HEK293 (cell line): Measurements from ENCODE around the gene KCNB1.

Experiments
- CTCF ChIA-PET: fragments of 350-600 bp; formaldehyde crosslinking; extraction: SDS; loops from one replicate; lab custom pipeline; 2021; ENCODE audit warnings: antibody characterized with exemption; lab: Yijun Ruan, JAX
- POLR2A ChIA-PET: fragments of 300-600 bp; formaldehyde crosslinking; extraction: SDS; loops from one replicate; lab custom pipeline; 2020; ENCODE audit warnings: antibody characterized with exemption, inconsistent platforms; lab: Yijun Ruan, JAX
- H3K27ac ChIP-seq: fragments of 200-500 bp; sonication (Bioruptor generic); 2 replicates; pipeline ENCODE4 v1.5.1; 2014; ENCODE audit warnings: low read depth, low read length, control low read depth, inconsistent platforms; ENCODE audit errors: extremely low read depth
- H3K36me3 ChIP-seq, 2 experiments: fragments of 200-500 bp in 1 of 2; sonication (Bioruptor generic) in 1 of 2; 1 replicate in 1 of 2; 2 replicates in 1 of 2; pipeline ENCODE4 v1.5.1; 2014 to 2017; ENCODE audit warnings: inconsistent platforms in 2 of 2, low read length in 2 of 2; ENCODE audit not compliant: control insufficient read depth in 2 of 2, insufficient read depth in 1 of 2
- H3K4me1 ChIP-seq: fragments of 200-500 bp; sonication (Bioruptor generic); 2 replicates; pipeline ENCODE4 v1.5.1; 2014; ENCODE audit warnings: mild to moderate bottlenecking, low read length, inconsistent platforms; ENCODE audit not compliant: control insufficient read depth, insufficient read depth
- H3K4me3 ChIP-seq: 2 replicates; pipeline ENCODE4 v1.5.1; 2011; ENCODE audit warnings: low read depth, mild to moderate bottlenecking, control low read depth, low read length, moderate library complexity
- H3K9me3 ChIP-seq: fragments of 200-500 bp; sonication (Bioruptor generic); 2 replicates; pipeline ENCODE4 v1.5.1; 2014; ENCODE audit warnings: low read depth, low read length, inconsistent platforms; ENCODE audit not compliant: control insufficient read depth, insufficient read depth
- REPIN1 ChIP-seq: fragments of 450-650 bp; formaldehyde crosslinking; IDR thresholded peaks from 2 replicates; pipeline ENCODE4 v1.5.1; 2017; ENCODE audit warnings: missing biosample characterization, missing genetic modification characterization, low read depth
- SCRT2 ChIP-seq: fragments of 450-650 bp; formaldehyde crosslinking; IDR thresholded peaks from 2 replicates; pipeline ENCODE4 v1.5.1; 2016; ENCODE audit warnings: missing biosample characterization, missing genetic modification characterization
- TRIM28 ChIP-seq: IDR thresholded peaks from 2 replicates; pipeline ENCODE4 v1.6.1; 2011; ENCODE audit warnings: low read length, control low read depth, borderline replicate concordance
- ZBTB7A ChIP-seq: fragments of 450-650 bp; formaldehyde crosslinking; IDR thresholded peaks from 2 replicates; pipeline ENCODE4 v1.5.1; 2016; ENCODE audit warnings: low read depth, missing biosample characterization, missing genetic modification characterization
- ZNF10 ChIP-seq: fragments of 450-650 bp; formaldehyde crosslinking; IDR thresholded peaks from 2 replicates; pipeline ENCODE4 v1.5.1; 2017; ENCODE audit warnings: missing biosample characterization, missing genetic modification characterization
- ZNF114 ChIP-seq: fragments of 450-650 bp; formaldehyde crosslinking; IDR thresholded peaks from 2 replicates; pipeline ENCODE4 v1.5.0; 2017; ENCODE audit warnings: missing biosample characterization, missing genetic modification characterization
- ZNF140 ChIP-seq: fragments of 450-650 bp; formaldehyde crosslinking; IDR thresholded peaks from 2 replicates; pipeline ENCODE4 v1.5.1; 2016; ENCODE audit warnings: missing biosample characterization, missing genetic modification characterization
- ZNF311 ChIP-seq: fragments of 450-650 bp; formaldehyde crosslinking; IDR thresholded peaks from 2 replicates; pipeline ENCODE4 v1.5.1; 2017; ENCODE audit warnings: missing biosample characterization, missing genetic modification characterization, borderline replicate concordance
- ZNF37A ChIP-seq: fragments of 450-650 bp; IDR thresholded peaks from 2 replicates; pipeline ENCODE4 v1.5.1; 2018; ENCODE audit warnings: missing biosample characterization, missing genetic modification characterization
- ZNF571 ChIP-seq: fragments of 450-650 bp; formaldehyde crosslinking; IDR thresholded peaks from 2 replicates; pipeline ENCODE4 v1.5.0; 2017; ENCODE audit warnings: missing biosample characterization, missing genetic modification characterization
- ZNF600 ChIP-seq: fragments of 450-650 bp; formaldehyde crosslinking; IDR thresholded peaks from 2 replicates; pipeline ENCODE4 v1.5.1; 2016; ENCODE audit warnings: missing biosample characterization, missing genetic modification characterization
- ZNF623 ChIP-seq: fragments of 450-650 bp; formaldehyde crosslinking; IDR thresholded peaks from 2 replicates; pipeline ENCODE4 v1.5.1; 2016; ENCODE audit warnings: missing biosample characterization, missing genetic modification characterization
- ZNF664 ChIP-seq: fragments of 450-650 bp; formaldehyde crosslinking; IDR thresholded peaks from 2 replicates; pipeline ENCODE4 v1.5.1; 2016; ENCODE audit warnings: missing biosample characterization, missing genetic modification characterization
- ZNF776 ChIP-seq: fragments of 450-650 bp; formaldehyde crosslinking; IDR thresholded peaks from 2 replicates; pipeline ENCODE4 v1.5.0; 2017; ENCODE audit warnings: missing biosample characterization, missing genetic modification characterization, borderline replicate concordance
- TF ChIP-seq, protein P1 (sequence below): fragments of 450-650 bp; formaldehyde crosslinking; IDR thresholded peaks from 2 replicates; pipeline ENCODE4 v1.5.1; 2017; ENCODE audit warnings: missing biosample characterization, missing genetic modification characterization
- TF ChIP-seq, protein P2 (sequence below): fragments of 450-650 bp; formaldehyde crosslinking; IDR thresholded peaks from 2 replicates; pipeline ENCODE4 v1.5.1; 2016; ENCODE audit warnings: missing biosample characterization, missing genetic modification characterization, borderline replicate concordance
- TF ChIP-seq, protein P3 (sequence below): fragments of 450-650 bp; formaldehyde crosslinking; IDR thresholded peaks from 2 replicates; pipeline ENCODE4 v1.5.0; 2017; ENCODE audit warnings: missing biosample characterization, missing genetic modification characterization, borderline replicate concordance
- TF ChIP-seq, protein P4 (sequence below): fragments of 450-650 bp; formaldehyde crosslinking; IDR thresholded peaks from 2 replicates; pipeline ENCODE4 v1.5.1; 2016; ENCODE audit warnings: missing biosample characterization, missing genetic modification characterization

The KCNB1 gene

DNA sequence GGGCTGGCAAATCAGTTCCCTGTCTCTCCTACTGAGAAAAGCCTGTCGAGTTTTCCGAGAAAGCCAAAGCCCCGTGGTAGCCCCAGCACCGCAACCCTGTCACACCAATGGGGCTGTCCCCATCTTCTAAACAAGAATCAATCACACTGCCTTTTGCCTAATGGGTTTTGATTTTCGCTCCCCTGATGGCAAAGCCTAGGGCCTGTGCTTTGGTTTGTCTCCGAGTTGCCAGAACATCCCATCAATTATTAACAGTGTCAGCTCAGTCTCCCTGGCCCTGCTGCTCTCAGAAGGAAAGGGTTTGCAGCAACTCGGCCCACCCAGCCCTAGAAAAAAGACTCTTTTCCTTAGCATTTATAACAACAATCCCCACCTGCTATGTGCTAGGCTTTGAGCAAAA lies 4.2 kb downstream of the KCNB1 start:
- TF ChIP-seq ZNF114, result no peak
- no peak for TF ChIP-seq ZBTB7A (tag by site-specific recombination)
- TF ChIP-seq ZNF37A (tag by site-specific recombination), result no peak
- no peak for TF ChIP-seq ZNF664
- TF ChIP-seq ZNF10 (tag by site-specific recombination), result no peak
- TF ChIP-seq, protein P1, sequence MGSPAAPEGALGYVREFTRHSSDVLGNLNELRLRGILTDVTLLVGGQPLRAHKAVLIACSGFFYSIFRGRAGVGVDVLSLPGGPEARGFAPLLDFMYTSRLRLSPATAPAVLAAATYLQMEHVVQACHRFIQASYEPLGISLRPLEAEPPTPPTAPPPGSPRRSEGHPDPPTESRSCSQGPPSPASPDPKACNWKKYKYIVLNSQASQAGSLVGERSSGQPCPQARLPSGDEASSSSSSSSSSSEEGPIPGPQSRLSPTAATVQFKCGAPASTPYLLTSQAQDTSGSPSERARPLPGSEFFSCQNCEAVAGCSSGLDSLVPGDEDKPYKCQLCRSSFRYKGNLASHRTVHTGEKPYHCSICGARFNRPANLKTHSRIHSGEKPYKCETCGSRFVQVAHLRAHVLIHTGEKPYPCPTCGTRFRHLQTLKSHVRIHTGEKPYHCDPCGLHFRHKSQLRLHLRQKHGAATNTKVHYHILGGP, result no peak
- no peak for TF ChIP-seq ZNF623
- CTCF ChIA-PET, result interaction anchor here (0.5 to 1.7 kb wide), 3 partner anchors 134 to 148 kb away, joined by 3 to 6 read pairs (median 3); no protein-coding TSS in a partner anchor
- Histone ChIP-seq H3K4me3 (no peak overlapping the region), H3K4me1 (0 out of 2 replicates have a peak, but pooled peaks cover 4% of the 10 kb centered on the region), H3K36me3 (no peaks in the 10 kb centered on the region), H3K9me3 (no peaks in the 10 kb centered on the region), H3K27ac (no peak overlapping the region)
- POLR2A ChIA-PET, result interaction anchor here (0.6 kb wide), 1 partner anchor 27 kb away, joined by 4 read pairs; no protein-coding TSS in a partner anchor

DNA sequence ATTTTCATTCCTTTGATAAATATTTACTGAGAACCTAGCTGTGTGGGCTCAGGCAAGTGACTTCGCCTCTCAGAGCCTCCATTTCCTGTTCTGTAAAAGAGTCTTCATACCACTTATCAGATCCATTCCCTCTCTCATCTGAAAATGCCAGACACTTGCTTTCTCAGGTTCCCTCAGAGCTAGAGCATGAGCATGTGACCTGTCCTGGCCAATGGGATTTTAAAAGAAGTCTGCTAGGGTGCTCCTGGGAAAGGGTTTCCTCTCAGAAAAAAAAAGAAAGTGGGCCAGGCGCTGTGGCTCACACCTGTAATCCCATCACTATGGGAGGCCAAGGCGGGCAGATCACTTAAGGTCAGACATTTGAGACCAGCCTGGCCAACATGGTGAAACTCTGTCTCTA lies 5.3 kb downstream of the KCNB1 start:
- Histone ChIP-seq H3K9me3 (no peaks in the 10 kb centered on the region), H3K4me3 (no peak overlapping the region), H3K4me1 (no peaks in the 10 kb centered on the region), H3K27ac (no peak overlapping the region), H3K36me3 (no peaks in the 10 kb centered on the region)
- ChIA-PET POLR2A (no interaction called here), CTCF (interaction anchor here (1.7 to 2.0 kb wide), 2 partner anchors 59 to 144 kb away, joined by 4 to 6 read pairs; no protein-coding TSS in a partner anchor)
- TF ChIP-seq ZNF600 (tag by site-specific recombination), result no peak
- TF ChIP-seq, protein P2, sequence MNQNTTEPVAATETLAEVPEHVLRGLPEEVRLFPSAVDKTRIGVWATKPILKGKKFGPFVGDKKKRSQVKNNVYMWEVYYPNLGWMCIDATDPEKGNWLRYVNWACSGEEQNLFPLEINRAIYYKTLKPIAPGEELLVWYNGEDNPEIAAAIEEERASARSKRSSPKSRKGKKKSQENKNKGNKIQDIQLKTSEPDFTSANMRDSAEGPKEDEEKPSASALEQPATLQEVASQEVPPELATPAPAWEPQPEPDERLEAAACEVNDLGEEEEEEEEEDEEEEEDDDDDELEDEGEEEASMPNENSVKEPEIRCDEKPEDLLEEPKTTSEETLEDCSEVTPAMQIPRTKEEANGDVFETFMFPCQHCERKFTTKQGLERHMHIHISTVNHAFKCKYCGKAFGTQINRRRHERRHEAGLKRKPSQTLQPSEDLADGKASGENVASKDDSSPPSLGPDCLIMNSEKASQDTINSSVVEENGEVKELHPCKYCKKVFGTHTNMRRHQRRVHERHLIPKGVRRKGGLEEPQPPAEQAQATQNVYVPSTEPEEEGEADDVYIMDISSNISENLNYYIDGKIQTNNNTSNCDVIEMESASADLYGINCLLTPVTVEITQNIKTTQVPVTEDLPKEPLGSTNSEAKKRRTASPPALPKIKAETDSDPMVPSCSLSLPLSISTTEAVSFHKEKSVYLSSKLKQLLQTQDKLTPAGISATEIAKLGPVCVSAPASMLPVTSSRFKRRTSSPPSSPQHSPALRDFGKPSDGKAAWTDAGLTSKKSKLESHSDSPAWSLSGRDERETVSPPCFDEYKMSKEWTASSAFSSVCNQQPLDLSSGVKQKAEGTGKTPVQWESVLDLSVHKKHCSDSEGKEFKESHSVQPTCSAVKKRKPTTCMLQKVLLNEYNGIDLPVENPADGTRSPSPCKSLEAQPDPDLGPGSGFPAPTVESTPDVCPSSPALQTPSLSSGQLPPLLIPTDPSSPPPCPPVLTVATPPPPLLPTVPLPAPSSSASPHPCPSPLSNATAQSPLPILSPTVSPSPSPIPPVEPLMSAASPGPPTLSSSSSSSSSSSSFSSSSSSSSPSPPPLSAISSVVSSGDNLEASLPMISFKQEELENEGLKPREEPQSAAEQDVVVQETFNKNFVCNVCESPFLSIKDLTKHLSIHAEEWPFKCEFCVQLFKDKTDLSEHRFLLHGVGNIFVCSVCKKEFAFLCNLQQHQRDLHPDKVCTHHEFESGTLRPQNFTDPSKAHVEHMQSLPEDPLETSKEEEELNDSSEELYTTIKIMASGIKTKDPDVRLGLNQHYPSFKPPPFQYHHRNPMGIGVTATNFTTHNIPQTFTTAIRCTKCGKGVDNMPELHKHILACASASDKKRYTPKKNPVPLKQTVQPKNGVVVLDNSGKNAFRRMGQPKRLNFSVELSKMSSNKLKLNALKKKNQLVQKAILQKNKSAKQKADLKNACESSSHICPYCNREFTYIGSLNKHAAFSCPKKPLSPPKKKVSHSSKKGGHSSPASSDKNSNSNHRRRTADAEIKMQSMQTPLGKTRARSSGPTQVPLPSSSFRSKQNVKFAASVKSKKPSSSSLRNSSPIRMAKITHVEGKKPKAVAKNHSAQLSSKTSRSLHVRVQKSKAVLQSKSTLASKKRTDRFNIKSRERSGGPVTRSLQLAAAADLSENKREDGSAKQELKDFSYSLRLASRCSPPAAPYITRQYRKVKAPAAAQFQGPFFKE (tag by site-specific recombination), result no peak
- no peak for TF ChIP-seq ZNF776 (tag by site-specific recombination)
- TF ChIP-seq TRIM28, result no peak
- TF ChIP-seq REPIN1 (tag by site-specific recombination), result no peak
- no peak for TF ChIP-seq ZNF571 (tag by site-specific recombination)
- TF ChIP-seq, protein P3, sequence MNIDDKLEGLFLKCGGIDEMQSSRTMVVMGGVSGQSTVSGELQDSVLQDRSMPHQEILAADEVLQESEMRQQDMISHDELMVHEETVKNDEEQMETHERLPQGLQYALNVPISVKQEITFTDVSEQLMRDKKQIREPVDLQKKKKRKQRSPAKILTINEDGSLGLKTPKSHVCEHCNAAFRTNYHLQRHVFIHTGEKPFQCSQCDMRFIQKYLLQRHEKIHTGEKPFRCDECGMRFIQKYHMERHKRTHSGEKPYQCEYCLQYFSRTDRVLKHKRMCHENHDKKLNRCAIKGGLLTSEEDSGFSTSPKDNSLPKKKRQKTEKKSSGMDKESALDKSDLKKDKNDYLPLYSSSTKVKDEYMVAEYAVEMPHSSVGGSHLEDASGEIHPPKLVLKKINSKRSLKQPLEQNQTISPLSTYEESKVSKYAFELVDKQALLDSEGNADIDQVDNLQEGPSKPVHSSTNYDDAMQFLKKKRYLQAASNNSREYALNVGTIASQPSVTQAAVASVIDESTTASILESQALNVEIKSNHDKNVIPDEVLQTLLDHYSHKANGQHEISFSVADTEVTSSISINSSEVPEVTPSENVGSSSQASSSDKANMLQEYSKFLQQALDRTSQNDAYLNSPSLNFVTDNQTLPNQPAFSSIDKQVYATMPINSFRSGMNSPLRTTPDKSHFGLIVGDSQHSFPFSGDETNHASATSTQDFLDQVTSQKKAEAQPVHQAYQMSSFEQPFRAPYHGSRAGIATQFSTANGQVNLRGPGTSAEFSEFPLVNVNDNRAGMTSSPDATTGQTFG (tag by site-specific recombination), result no peak
- TF ChIP-seq ZNF311 (tag by site-specific recombination), result no peak
- TF ChIP-seq, protein P4, sequence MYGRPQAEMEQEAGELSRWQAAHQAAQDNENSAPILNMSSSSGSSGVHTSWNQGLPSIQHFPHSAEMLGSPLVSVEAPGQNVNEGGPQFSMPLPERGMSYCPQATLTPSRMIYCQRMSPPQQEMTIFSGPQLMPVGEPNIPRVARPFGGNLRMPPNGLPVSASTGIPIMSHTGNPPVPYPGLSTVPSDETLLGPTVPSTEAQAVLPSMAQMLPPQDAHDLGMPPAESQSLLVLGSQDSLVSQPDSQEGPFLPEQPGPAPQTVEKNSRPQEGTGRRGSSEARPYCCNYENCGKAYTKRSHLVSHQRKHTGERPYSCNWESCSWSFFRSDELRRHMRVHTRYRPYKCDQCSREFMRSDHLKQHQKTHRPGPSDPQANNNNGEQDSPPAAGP, result no peak
- no peak for TF ChIP-seq ZNF140 (tag by site-specific recombination)
- TF ChIP-seq SCRT2 (tag by site-specific recombination), result no peak
